BE2C (cell line): ENCODE results near the gene FOXD1.
A peak's percentile ranks its signal among the peaks of the same experiment; 100 is the strongest.
"Not testable (repeated sequence)": the region's sequence is repeated elsewhere in the genome, so short reads cannot be mapped to it uniquely, and the experiment has no call there.

Experiments
- DNase-seq: peaks from one replicate; pipeline ENCODE4 v3.0.0-alpha.2; 2020
- H3K27me3 ChIP-seq: fragments of 250-450 bp; sonication (Bioruptor Pico); 2 replicates; pipeline ENCODE4 v1.5.1; 2020; ENCODE audit warnings: mild to moderate bottlenecking
- H3K36me3 ChIP-seq: fragments of 250-450 bp; sonication (Bioruptor Pico); 2 replicates; pipeline ENCODE4 v1.5.1; 2020; ENCODE audit warnings: mild to moderate bottlenecking
- H3K4me1 ChIP-seq: fragments of 250-450 bp; sonication (Bioruptor Pico); 2 replicates; pipeline ENCODE4 v1.5.1; 2020
- H3K4me3 ChIP-seq: 2 replicates; pipeline ENCODE4 v1.5.1; 2011; ENCODE audit warnings: low read depth, low read length
- H3K9me3 ChIP-seq: fragments of 250-450 bp; sonication (Bioruptor Pico); 2 replicates; pipeline ENCODE4 v1.5.1; 2020
- CTCF ChIP-seq: IDR thresholded peaks from 2 replicates; pipeline ENCODE4 v1.5.1; 2012; ENCODE audit warnings: mild to moderate bottlenecking, low read depth, low read length

Gene FOXD1

GRCh38 chr5:73459366-73459765, 10.8 kb upstream of the FOXD1 start:
- H3K36me3 ChIP-seq: no peaks in the 10 kb centered on the region
- TF ChIP-seq CTCF: no peak
- no peak overlapping the region for H3K4me3 ChIP-seq
- H3K4me1 ChIP-seq: no peaks in the 10 kb centered on the region
- no peaks in the 10 kb centered on the region for H3K9me3 ChIP-seq
- peaks cover 17% of the 10 kb centered on the region for H3K27me3 ChIP-seq
- no peak for DNase-seq

- H3K4me1 ChIP-seq, H3K4me3 ChIP-seq, H3K36me3 ChIP-seq, H3K9me3 ChIP-seq, DNase-seq: not testable (repeated sequence)
- peaks cover 41% of the 10 kb centered on the region for H3K27me3 ChIP-seq
Measured at GRCh38 chr5:73456462-73456861, 7.9 kb upstream of the FOXD1 start.

GRCh38 chr5:73454379-73455036, 5.9 kb upstream of the FOXD1 start:
- Histone ChIP-seq H3K27me3 (peaks cover 49% of the 10 kb centered on the region), H3K36me3 (no peaks in the 10 kb centered on the region), H3K4me3 (no peak overlapping the region), H3K4me1 (no peaks in the 10 kb centered on the region), H3K9me3 (no peaks in the 10 kb centered on the region)
- peak; percentile 65 for DNase-seq
- TF ChIP-seq CTCF: peak; percentile 93

GRCh38 chr5:73452215-73452614, 3.6 kb upstream of the FOXD1 start:
- DNase-seq: no peak
- no peak for TF ChIP-seq CTCF
- Histone ChIP-seq H3K4me3 (no peak overlapping the region), H3K36me3 (no peaks in the 10 kb centered on the region), H3K4me1 (no peaks in the 10 kb centered on the region), H3K27me3 (peaks cover 70% of the 10 kb centered on the region), H3K9me3 (no peaks in the 10 kb centered on the region)

GRCh38 chr5:73451224-73452130, 2.9 kb upstream of the FOXD1 start:
- TF ChIP-seq CTCF: peak; percentile 64
- Histone ChIP-seq H3K36me3 (no peaks in the 10 kb centered on the region), H3K9me3 (no peaks in the 10 kb centered on the region), H3K4me1 (no peaks in the 10 kb centered on the region), H3K4me3 (peak overlapping the region; percentile 26; the same call in 1 of the 2 replicates), H3K27me3 (peaks cover 76% of the 10 kb centered on the region)
- DNase-seq: peak; percentile 84

- Histone ChIP-seq H3K4me3 (peak overlapping the region; percentile 19; the same call in 1 of the 2 replicates), H3K36me3 (no peaks in the 10 kb centered on the region), H3K27me3 (peaks cover 83% of the 10 kb centered on the region), H3K4me1 (no peaks in the 10 kb centered on the region), H3K9me3 (no peaks in the 10 kb centered on the region)
- TF ChIP-seq CTCF: no peak
- no peak for DNase-seq
Measured at GRCh38 chr5:73450672-73451223, 2.2 kb upstream of the FOXD1 start.
